Measurements from ENCODE around the gene TUBB4B.

TUBB4B gene

DNA sequence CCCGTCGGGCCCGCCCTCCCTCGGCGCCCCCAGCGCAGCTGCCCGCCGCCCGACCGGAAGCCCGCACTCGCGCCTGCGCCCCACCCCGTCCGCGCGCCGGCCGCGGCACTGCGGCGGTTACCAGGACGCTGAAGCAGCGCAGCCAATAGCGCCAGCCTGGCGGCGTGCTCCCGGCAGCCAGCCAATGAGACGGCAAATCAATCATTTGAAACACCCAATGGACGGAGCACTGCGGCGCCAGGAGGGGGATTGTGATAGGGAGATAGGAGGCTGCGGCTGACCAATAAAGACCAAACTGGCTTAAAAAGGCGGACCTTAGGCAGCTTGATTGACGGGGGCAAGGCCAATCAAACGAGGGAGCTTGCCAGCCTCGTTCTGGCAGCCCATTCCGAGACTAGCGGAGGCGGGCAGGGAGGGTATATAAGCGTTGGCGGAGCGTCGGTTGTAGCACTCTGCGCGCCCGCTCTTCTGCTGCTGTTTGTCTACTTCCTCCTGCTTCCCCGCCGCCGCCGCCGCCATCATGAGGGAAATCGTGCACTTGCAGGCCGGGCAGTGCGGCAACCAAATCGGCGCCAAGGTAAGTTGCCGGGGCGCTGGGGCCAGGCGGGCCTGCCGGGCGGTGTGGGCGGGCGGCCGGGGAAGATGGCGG lies at the start of gene TUBB4B:
Gene TUBB4B (plus strand): TSS at position 447 of the 649 bp plus-strand sequence. CDS start 74 bp downstream, at position 521.
- peak; percentile 98 for DNase-seq

DNA sequence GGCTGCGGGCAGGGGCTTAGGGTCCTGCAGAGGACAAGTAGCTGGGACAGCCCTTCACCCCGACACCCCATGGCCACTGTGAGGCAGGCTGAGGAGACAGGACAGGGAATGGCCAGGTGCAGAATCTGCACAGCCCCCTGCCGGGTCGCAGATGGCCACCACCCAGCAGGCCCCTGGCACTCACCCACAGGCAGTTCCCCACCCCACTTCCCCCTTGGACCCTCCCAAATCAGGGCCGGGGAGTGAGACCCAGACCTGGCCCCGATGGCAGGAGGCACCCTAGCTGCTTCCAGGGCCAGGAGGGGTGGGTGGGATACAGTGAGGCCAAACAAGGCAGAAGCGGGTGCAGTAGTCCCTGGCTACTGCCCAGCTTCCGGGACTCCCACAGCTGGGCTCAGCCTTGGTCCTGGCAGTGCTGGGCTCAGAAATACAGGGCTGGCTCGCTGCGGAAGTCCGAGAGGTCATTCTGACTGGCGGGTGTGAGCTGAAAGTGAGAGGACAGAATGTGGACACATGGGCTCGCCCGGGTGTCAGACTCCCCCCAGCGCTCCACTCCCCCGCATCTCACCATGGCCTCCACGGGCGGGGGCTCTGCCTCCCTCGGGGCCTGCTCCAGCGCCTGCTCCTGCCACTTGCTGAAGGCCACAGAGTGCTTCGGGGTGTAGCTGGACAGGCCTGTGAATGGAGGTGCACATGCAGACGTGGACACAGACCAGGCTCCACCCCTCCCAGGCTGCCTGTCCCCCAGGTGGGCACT lies 49.2 kb upstream of the TUBB4B start:
- no peak for DNase-seq

DNA sequence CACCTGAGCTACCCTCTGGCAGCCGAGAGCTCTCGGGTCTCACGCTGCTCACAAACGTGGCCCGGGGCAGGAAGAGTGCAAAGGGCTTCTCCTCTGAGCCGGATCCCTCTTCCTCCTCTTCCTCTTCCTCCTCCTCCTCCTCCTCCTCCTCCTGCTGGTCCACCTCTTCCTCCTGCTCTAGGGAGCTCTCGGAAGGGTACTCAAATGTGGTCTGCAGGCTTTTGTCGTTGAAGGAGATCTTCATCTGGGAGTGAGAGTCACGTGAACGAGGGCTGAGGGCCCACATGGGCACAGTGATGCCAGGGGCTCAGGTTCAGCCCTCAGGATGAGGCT lies 48.7 kb upstream of the TUBB4B start:
- DNase-seq, result no peak

DNA sequence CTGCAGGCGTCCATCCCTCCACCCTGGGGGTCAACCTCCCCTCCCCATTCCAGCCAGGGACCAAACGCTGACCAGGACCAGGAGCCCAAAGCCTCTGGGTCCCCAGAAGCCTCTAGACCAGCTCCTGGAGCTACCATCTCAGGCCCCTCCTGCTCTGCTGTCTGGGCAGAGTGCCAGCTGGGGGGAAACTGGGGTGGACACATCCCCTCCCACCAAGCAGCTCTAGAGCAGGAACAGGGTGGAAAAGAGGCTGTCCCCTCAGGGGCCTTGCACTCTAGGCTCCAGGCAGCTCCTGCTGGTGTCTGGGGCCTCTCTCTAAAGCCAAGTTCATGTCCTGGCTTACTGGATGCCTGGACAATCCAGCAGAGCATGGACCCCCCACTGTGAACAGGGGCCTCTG lies 48.2 kb upstream of the TUBB4B start:
- no peak for DNase-seq

DNA sequence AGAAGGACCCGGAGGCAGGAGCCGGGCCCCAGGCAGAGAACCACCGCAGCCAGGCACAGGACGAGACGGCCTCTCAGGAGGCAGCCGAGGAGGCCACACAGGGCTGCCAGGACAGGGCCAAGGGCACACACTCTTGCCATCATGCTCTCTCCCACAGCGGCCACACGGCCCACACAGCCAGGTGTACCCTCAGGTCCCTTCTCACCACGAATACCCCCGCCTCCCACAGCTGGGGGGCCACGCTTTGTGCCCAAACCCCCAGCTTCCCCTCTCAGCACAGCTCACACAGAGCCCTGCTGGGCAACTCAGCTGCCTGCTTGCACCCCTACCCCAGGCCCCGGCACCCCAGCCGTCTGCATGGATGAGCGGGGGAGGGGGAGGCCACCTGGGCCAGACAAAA lies 47.3 kb upstream of the TUBB4B start:
- DNase-seq, result no peak

DNA sequence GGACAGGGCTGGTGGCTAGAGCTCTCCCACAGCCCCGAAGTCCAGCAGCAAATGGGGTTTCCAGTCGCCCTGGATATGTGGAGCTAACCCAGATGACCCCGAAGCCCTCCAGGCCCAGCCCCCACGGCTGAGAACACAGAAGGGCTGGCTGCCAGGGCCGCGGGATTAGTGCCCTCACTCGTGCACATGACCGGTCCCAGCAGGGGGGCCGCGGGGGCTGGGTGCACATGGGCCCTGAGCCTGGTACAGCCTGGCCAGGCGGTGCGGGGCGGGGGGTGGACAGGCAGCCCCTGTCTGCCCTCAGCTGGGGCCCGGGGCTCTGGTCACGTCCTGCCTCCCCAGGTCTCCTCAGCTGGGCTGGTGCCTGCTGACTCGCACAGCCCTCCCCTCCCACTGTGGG lies 46.7 kb upstream of the TUBB4B start:
- no peak for DNase-seq

DNA sequence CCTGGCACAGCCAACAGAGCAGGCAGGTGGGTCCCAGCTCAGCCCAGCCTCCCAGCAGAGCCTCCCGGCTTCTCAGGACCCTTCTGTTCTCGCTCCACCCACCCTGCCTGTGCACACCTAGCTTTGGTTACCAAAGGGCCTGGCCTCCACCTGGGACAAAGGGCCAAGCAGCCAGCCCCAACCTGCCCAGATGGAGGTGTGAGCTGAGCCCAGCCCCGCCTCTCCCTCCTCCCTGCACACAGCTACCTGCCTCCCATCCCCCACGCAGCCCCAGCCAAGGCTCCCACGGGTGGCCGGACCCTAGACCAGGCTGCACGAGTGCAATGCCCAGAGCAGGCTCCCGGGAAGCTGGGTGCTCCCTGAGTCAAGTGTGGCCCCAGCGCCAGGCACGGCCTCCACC lies 46.2 kb upstream of the TUBB4B start:
- DNase-seq, result peak in 1 of 2 experiments; percentile 40

DNA sequence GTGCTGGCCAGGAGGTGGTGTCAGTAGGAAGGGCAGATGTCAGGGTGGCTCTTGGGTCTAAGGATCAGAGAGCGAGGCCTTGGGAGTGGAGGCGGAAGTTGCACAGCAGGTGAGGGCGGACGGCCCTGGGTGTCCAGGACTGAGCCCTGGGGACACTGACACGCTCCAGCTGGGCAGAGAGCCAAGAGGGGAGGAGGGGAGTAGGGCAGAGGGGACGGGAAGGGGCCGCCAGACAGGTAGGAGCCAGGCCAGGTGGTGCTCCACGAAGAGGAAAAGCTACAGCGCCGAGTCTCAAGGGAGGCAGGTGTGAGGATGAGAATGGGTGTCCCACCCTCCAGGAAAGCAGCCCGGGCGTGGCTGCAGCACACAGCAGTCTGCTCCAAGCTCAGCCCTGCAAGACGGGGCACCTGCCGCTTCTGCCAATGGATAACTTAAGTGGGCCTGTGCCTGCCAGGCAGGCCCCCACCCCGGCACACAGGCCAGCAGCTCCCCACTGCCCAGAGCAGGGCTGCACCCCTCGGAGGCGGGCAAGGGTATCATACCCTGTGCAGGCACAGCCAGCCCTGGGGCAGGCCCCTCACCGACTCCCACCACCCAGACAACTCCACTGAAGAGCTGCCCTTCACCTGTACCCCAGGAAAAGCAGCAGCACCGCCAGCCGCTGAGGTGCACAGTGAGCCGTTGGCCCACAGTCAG lies 45.4 kb upstream of the TUBB4B start:
- DNase-seq, result peak; percentile 85 to 95

DNA sequence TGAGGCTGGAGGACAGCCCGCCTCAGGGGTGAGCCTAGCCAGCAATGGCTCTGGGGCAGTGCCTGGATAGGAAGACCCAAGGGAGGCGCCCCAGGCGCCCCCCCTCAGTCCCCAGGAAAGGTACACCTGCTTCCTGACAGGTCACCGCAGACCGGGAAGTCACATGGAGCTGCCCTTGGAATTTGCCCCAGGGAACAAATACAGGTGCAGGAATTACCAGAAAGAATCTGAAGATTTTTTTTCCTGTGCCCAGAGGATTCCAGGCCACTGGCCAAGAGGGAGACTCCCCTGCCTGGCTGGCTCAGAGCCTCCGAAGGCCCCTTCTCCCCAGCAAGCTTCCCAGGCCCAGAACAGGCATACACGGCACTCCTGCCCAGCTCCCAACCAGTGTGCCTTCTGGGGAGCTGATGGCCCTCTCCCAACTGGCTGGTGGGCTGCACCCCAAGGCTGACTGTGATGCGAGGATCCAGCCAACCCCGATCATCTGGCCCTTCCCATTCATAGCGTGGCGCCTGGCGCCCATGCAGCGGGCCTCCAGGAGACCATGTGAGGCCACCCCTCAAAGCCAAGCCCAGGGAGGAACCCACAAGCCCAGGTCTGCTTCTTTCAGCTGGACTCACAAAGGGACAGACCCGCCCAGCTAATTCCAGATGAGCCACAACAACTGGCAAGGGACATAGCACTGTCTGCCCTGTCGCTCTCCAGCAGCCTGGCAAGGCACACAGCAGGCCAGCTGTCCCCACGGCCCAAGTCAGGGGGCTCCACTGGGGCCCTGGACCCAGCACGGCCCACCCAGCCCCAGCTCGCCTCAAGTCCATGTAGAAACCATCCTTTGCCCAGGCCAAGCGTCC lies 42.8 kb upstream of the TUBB4B start:
- DNase-seq, result no peak

DNA sequence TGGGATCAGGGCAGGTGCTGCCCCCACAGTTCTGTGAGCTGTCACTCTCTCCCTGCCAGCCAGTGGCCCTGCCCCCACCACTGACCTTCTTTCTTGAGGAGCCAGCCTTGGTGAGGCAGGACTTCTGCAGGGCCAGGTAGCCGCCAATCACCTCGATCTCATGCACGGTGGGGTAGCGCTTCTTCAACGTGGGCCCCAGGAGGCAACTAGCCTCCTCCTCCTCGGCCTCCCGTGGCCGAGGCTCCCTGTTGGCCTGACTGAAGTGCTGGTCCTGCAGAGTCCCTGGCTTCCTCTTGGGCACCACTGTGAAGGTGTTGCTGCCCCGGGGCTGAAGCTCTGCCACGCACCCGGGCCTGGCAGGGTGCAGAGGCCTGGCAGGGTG lies 42.2 kb upstream of the TUBB4B start:
- no peak for DNase-seq

DNA sequence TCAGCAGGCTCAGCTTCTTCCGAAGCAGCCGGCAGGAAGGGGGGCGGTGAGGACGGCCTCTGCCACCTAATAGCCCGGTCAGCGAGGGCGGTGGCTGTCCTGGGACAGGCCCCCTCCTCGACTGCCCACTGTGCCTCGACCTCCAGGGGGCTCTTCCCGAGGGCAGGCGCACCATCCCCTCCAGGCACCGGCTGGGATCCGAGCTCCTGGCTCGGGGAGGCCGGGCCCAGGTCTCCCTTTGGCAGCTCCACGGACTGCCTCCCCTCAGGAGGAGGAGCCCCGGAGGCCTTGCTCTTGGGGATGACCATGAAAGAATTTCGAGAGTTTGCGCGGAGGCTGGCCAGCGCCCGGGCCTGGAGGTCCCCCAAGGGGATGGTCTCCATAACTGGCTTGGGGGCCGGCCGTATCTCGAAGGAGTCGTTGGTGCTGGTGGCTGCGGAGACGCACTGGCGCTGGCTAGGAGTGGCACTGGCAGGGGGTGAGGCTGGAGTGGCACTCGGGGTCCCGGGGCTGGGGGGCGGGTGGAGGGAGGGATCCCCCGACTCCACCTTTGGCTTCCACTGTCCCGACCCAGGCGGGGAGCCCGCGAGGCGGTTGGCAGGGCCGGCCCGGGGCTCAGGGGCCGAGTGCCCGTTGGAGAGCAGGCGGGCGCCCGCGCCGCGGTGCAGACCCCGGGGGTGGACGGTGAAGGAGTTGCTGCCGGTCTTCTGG lies 41.5 kb upstream of the TUBB4B start:
- DNase-seq, result peak in 1 of 2 experiments; percentile 18

DNA sequence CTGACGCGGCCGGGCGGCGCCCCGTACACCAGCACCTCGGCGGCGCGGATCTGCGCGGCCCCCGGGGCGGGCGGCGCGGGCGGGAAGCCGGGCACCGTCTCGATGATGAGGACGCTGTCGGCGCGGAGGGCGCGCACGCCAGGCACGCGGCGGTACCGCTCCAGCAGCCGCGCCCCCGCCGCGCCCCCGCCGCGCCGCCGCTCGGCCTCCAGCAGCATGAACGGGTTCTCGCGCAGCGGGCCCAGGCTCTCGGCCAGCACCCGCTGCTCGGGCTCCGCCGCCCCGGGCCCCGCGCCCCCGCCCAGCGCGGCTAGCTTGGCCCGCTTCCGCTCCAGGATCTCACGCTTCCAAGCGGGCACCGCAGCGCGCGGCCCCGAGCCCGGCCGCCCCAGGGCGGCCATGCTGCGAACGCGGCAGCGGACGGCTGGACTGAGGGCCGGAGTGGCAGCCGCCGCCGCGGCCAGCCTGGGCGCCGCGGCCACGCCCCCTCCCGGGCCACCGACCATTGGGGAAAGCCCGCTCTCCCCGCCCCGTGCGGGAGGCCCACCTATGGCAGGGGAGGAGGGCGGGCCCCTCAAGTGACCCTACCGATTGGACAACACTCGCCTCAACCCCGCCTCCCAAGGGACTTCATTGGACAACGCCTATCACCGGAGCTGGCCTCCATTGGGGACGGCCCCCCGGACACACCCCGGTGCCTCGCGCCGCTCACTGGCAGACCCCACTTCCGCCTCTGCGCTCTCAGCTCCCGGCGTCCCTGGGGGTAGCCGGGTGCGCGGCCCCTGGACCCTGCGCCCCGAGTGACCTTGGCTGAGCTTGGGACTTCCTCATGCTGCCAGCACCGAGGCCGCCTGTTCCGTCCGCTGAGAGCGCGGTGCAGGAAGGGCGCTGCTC lies 40.5 kb upstream of the TUBB4B start, which contains the start of gene TPRN:
Gene TPRN (minus strand): TSS at position 431 of the 894 bp plus-strand sequence. CDS start 30 bp downstream, at position 401.
- DNase-seq, result peak; percentile 94 to 99

DNA sequence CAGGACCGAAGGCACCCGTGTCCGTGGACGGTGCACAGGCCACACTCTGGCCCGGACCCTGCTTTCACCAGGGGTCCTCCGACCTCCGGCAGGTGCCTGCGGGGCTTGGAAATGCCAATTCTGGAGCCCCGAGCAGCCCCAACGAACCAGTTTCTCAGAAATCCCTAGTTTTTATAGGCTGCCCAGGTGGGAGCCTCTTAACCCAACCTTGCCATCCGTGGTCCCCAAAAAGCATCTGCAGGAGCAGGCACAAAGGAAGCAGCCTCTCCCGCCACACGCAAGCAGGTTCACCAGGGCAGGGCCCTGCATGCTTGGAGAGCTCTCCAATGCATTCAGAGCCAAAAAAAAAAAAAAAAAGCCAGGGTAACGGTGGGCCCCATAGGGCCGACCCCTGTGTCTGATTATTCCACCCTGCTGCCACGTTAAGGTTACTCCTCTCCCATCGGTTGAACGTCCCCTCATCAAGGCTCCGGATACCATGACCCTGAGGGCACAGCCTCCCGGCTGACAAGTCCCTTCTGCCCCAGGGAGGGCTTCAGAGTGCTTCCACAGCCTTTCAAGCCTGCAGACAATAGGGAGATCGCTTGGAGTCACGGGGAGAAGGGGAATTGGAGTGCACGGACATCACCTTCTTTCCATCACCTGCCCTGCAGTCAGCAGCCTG lies 39.8 kb upstream of the TUBB4B start:
- no peak for DNase-seq

DNA sequence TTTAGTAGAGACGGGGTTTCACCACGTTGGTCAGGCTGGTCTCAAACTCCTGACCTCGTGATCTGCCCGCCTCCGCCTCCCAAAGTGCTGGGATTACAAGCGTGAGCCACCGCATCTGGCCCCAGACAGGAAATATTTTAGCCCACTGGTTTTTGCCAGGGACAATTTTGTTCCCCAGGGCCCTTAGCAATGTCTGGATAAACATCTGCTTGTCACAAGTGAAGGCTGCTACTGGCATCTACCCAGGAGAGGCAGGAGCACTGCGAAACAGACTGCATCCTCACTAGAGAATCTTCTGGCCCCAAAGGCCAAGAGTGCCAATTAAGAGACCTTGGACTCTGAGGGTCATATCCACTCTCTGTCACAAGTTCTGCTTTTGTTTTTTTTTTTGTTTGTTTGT lies 38.1 kb upstream of the TUBB4B start:
- no peak for DNase-seq

DNA sequence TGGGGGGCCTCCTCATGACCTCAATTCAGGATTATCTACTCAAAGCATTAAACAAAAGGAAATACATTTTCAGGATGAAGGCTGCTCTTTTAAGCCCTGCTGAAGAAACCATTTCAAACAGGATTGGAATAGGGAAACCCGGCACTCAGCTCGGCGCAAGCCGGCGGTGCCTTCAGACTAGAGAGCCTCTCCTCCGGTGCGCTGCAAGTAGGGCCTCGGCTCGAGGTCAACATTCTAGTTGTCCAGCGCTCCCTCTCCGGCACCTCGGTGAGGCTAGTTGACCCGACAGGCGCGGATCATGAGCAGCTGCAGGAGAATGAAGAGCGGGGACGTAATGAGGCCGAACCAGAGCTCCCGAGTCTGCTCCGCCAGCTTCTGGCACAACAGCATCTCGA lies 36.4 kb upstream of the TUBB4B start:
- no peak for DNase-seq

DNA sequence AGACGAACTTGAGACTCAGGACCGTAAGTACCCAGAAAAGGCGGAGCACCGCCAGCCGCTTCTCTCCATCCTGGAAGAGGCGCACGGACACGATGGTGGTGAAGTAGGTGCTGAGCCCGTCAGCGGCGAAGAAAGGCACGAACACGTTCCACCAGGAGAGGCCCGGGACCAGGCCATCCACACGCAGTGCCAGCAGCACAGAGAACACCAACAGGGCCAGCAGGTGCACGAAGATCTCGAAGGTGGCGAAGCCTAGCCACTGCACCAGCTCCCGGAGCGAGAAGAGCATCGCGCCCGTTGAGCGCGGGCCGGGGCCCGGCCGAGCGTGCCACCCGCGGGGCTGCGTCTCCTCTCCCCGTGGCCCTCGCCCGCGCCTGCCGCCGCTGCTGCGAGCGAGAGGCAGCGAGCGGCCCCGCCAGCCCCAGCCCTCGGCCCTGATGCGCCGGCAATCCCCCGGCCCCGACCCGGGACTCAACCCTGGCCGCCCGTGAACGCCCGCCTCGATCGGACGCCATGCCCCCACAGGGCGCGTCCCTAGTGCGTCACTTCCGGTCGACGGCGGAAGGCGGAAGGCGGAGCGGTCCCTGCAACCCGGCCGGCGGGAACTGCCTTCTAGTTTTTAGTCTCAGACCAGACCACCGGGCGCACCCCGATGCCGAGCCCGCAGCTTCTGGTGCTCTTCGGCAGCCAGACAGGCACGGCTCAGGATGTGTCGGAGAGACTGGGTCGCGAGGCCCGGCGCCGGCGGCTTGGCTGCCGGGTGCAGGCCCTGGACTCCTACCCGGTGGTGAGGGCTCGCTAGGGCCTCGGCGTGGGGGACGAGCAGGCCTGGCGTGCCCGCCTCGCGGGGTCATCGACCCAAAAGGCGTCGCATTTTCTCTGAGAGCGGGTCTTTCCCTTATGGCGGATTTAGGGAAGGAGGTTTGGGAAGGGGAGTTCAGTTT lies 35.7 kb upstream of the TUBB4B start, which contains the start of the genes NDOR1 and TMEM203:
Gene NDOR1 (plus strand): TSS at position 575 of the 944 bp plus-strand sequence. CDS start 78 bp downstream, at position 653.
Gene TMEM203 (minus strand): TSS at position 523 of the 944 bp plus-strand sequence. CDS start 234 bp downstream, at position 289.
- peak in 1 of 2 experiments; percentile 78 for DNase-seq

DNA sequence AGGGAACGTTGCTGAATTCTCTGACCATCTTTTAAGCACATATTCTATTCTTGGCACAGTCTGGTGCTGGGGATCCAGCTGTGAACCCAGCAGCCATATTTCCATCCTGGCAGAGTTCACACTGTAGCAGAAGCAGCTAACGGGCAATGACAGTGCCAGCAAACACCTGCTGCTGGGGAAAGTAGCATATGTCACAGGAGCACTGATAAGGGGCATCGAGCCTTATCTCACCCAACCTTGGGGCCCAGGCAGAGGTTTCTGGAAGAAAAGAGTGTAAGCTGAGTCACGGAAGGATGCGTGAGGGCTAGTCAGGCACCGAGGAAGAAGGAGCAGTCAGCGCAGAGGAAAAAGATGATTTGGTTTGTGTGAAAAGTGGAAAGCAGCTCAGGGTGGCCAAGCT lies 34.5 kb upstream of the TUBB4B start:
- no peak for DNase-seq

DNA sequence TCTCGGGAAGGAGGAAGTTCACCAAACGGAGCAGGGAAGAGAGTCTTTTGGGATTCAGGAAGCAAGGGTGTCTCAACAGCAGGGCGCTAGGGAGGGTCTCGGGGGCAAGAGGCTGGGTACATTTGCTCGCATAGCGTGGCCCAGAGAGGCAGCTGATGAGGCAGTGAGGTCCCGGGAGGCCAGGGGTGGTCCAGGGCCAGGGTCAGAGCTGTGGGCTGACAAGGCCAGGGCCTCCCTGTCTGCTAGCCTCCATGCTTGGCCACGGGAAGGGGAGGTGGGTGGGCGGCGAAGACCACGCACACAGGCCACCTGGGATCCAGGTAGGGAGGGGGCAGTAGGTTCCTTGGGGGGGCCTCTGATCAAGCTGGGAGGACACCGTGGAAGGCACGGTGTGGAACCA lies 29.6 kb upstream of the TUBB4B start:
- no peak for DNase-seq

DNA sequence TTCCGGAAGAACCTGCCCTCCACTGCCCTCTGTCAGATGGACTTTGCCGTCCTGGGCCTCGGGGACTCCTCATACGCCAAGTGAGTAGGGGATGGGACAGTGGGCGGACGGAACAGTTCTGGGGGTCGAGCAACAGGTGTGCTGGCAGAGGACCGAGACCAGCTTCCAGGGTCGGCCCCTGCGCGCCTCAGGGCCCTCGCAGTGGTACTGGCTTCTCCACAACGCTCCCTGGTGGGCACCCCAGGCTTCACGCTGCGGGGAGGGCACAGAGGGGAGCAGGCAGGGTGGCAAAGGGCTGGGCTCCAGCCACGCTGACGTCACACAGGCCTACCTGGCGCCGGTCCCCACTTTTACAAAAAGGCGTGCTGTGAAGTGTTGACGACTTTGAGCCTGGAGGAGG lies 28.6 kb upstream of the TUBB4B start:
- no peak for DNase-seq

Data from NCI-H526 (cell line).